ENCODE measurements around the gene PPP4C.

DNA sequence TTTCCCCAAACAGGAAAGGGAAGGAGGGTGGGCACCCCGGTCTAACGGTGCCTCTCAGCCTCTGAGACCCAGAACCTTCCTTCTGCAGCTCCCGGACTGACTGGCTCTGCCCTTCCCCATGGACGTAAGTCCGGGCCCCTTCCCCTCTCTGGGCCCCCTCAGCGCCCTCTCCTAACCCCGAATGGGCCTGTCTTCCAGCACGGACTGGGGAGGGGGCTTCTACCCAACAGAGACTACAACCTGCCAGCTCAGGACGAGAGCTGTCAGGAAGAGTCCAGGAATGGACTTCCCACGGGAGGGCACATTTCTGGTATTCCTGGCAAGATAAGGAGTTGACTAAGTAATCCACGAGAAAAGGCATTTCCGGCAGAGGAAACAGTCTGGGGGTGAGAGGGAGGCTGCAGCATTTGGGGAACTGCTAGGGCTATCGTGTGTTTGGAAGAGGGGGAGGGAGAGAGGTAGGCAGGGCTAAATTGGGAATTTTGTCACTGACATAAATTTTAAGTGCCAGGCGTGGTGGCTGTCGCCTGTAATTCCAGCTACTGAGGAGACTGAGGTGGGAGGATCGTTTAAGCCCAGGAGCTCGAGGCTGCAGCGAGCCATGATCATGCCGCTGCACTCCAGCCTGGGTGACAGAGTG, 22.3 kb upstream of the PPP4C start:
- TF ChIP-seq POLR2AphosphoS5 (IDR thresholded peaks at IDR 0.05) = no peak
- TF ChIP-seq, protein P1, sequence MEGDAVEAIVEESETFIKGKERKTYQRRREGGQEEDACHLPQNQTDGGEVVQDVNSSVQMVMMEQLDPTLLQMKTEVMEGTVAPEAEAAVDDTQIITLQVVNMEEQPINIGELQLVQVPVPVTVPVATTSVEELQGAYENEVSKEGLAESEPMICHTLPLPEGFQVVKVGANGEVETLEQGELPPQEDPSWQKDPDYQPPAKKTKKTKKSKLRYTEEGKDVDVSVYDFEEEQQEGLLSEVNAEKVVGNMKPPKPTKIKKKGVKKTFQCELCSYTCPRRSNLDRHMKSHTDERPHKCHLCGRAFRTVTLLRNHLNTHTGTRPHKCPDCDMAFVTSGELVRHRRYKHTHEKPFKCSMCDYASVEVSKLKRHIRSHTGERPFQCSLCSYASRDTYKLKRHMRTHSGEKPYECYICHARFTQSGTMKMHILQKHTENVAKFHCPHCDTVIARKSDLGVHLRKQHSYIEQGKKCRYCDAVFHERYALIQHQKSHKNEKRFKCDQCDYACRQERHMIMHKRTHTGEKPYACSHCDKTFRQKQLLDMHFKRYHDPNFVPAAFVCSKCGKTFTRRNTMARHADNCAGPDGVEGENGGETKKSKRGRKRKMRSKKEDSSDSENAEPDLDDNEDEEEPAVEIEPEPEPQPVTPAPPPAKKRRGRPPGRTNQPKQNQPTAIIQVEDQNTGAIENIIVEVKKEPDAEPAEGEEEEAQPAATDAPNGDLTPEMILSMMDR (IDR thresholded peaks at IDR 0.05) = no peak
